Breast epithelium (tissue), 3 donors: ENCODE data around the gene MBOAT7.

Experiments used
- POLR2A ChIP-seq: fragments of 450-650 bp; IDR thresholded peaks from one replicate; pipeline ENCODE4 v1.6.1; 2016; ENCODE audit warnings: antibody characterized with exemption, mild to moderate bottlenecking, moderate library complexity
- POLR2AphosphoS5 ChIP-seq, 3 donors: sonication (generic); formaldehyde crosslinking; IDR thresholded peaks; one replicate each; pipeline ENCODE4 v1.6.1; 2017; ENCODE audit warnings: antibody characterized with exemption in 3 of 3
- TF ChIP-seq, protein P1 (sequence below), 3 donors: fragments of 450-650 bp; IDR thresholded peaks; one replicate each; pipeline ENCODE4 v1.5.1; 2016 to 2017; ENCODE audit warnings: antibody characterized with exemption in 3 of 3, mild to moderate bottlenecking in 3 of 3, moderate library complexity in 3 of 3

DNA sequence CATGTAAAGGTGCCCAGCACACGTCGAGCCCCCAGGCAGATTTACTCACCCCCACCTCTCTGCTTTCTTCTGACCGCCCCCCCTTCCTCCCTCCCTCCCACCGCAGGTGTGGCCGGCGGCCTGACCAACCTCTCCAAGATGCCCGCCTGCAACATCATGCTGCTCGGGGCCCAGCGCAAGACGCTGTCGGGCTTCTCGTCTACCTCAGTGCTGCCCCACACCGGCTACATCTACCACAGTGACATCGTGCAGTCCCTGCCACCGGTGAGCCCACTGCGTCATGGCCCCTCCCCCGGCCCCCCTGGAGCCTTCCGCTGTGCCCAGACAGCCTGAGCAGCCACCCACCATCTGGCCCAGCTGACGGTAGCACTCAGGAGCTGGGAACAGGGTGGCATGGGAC is 65.0 kb downstream of the MBOAT7 start:
- TF ChIP-seq, protein P1, sequence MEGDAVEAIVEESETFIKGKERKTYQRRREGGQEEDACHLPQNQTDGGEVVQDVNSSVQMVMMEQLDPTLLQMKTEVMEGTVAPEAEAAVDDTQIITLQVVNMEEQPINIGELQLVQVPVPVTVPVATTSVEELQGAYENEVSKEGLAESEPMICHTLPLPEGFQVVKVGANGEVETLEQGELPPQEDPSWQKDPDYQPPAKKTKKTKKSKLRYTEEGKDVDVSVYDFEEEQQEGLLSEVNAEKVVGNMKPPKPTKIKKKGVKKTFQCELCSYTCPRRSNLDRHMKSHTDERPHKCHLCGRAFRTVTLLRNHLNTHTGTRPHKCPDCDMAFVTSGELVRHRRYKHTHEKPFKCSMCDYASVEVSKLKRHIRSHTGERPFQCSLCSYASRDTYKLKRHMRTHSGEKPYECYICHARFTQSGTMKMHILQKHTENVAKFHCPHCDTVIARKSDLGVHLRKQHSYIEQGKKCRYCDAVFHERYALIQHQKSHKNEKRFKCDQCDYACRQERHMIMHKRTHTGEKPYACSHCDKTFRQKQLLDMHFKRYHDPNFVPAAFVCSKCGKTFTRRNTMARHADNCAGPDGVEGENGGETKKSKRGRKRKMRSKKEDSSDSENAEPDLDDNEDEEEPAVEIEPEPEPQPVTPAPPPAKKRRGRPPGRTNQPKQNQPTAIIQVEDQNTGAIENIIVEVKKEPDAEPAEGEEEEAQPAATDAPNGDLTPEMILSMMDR (IDR thresholded peaks at IDR 0.05) = no peak
- TF ChIP-seq POLR2A (no peak), POLR2AphosphoS5 (IDR thresholded peaks at IDR 0.05) (no peak)
